Small intestine (tissue), 7 donors: ENCODE data around the gene FOXA3. TPM values are rescaled to one million over a fixed set of nuclear protein-coding genes. Genes with fewer than 3 reads are reported as not detected.
A peak's percentile ranks its signal among the peaks of the same experiment; 100 is the strongest.

Experiments
- DNase-seq, 2 donors: peaks; one replicate each; pipeline versions ENCODE4 v3.0.0 to v3.0.0-alpha.2; 2013
- FAIRE-seq: peaks from 2 replicates; lab custom pipeline; 2012; peaks lifted over from hg19 to GRCh38; lab: Jason Lieb, UNC
- H3K27ac ChIP-seq, 3 donors: one replicate each; pipeline ENCODE4 v1.5.1; 2013; ENCODE audit warnings: low read length in 2 of 3, mild to moderate bottlenecking in 2 of 3, control low read depth in 1 of 3, inconsistent platforms in 1 of 3, low read depth in 1 of 3, moderate library complexity in 1 of 3
- H3K27me3 ChIP-seq, 3 donors: one replicate each; pipeline ENCODE4 v1.6.1; 2013; ENCODE audit warnings: low read length in 3 of 3, inconsistent platforms in 1 of 3; ENCODE audit not compliant: control insufficient read depth in 3 of 3, insufficient read depth in 3 of 3
- H3K36me3 ChIP-seq, 3 donors: one replicate each; pipeline ENCODE4 v1.6.1; 2013; ENCODE audit warnings: low read length in 3 of 3, inconsistent platforms in 1 of 3, low read depth in 1 of 3, mild to moderate bottlenecking in 1 of 3, moderate library complexity in 1 of 3; ENCODE audit not compliant: control insufficient read depth in 3 of 3, insufficient read depth in 2 of 3
- H3K4me1 ChIP-seq, 3 donors: one replicate each; pipeline ENCODE4 v1.6.1; 2013; ENCODE audit warnings: low read length in 2 of 3, inconsistent platforms in 1 of 3, low read depth in 1 of 3, mild to moderate bottlenecking in 1 of 3, moderate library complexity in 1 of 3; ENCODE audit not compliant: control insufficient read depth in 3 of 3, insufficient read depth in 2 of 3
- H3K4me3 ChIP-seq, 3 donors: one replicate each; pipeline ENCODE4 v1.5.1; 2013; ENCODE audit warnings: low read length in 3 of 3, control low read depth in 1 of 3, inconsistent platforms in 1 of 3, low read depth in 1 of 3, mild to moderate bottlenecking in 1 of 3, moderate library complexity in 1 of 3
- H3K9me3 ChIP-seq, 2 donors: one replicate each; pipeline ENCODE4 v1.6.1; 2013; ENCODE audit warnings: low read depth in 1 of 2, low read length in 1 of 2; ENCODE audit not compliant: control insufficient read depth in 2 of 2, insufficient read depth in 1 of 2
- WGBS, 3 donors: extraction: QIAGEN DNeasy Blood & Tissue Kit; methylation state at CpG; one replicate each; pipeline ENCODE4 v1.1.7; 2013; 5-methylcytosine and 5-hydroxymethylcytosine counted together
- polyA plus RNA-seq, 4 donors: library from polyadenylated mRNA; stranded (reverse) in 3 of 4; unstranded in 1 of 4; fragments of 200-250 nt in 3 of 4; fragments of 120-200 nt in 1 of 4; gene quantifications; one replicate each; pipeline versions ENCODE4 v1.2.1 to v1.2.3, GENCODE V29; 2013
- donor health status: healthy with polysubstance abuse.
- donor health status: control.
- donor health status: control.
- donor health status: Bipolar disorder and iron deficiency.
- donor health status: healthy.

The FOXA3 gene
- polyA plus RNA-seq, 4 donors, result 15.7 to 33.6 (median 23.1) TPM

DNA sequence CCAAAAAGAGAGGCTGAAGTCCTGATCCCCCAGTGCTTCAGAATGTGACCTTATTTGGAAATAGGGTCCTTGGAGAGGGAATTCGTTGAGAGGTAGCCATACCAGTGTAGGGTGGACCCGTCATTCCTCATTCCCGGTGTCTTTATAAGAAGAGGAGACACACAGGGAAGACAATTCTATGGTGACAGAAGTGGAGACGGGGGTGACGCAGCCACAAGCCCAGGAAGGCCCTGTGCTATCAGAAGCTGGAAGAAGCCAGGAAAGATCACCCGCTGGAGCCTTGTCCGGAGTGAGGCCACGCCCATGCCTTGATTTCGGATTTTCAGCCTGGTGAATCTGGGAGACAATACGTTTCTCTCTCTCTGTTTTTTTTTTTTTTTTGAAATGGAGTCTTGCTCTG is 40.9 kb downstream of the FOXA3 start:
- 79 to 84% (median 81%) methylated on average over 10 of the region's 10 CpGs for WGBS, 3 donors
- DNase-seq (no peak), FAIRE-seq (no peak)
- H3K4me1 ChIP-seq, result peaks cover 0 to 4% (median 0%) of the 10 kb centered on the region in 3 donors
- H3K27me3 ChIP-seq, result no peaks in the 10 kb centered on the region
- H3K4me3 ChIP-seq, result no peak overlapping the region
- H3K9me3 ChIP-seq, result no peaks in the 10 kb centered on the region
- H3K36me3 ChIP-seq, result peaks cover 0 to 5% (median 0%) of the 10 kb centered on the region in 3 donors
- no peak overlapping the region for H3K27ac ChIP-seq

DNA sequence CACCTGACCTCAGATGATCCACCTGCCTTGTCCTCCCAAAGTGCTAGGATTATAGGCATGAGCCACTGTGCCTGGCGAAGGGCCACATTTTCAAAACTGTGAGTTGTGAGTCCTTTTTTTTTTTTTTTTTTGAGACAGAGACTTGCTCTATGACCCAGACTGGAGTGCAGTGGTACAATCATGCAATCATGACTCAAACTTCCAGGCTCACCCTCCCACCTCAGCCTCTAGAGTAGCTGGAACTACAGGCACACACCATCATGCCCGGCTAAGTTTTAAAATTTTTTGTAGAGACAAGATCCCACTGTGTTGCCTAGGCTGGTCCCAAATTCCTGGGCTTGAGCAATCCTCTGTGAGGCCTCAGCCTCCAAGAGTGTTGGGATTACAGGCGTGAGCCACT is 42.1 kb downstream of the FOXA3 start:
- FAIRE-seq, result no peak

DNA sequence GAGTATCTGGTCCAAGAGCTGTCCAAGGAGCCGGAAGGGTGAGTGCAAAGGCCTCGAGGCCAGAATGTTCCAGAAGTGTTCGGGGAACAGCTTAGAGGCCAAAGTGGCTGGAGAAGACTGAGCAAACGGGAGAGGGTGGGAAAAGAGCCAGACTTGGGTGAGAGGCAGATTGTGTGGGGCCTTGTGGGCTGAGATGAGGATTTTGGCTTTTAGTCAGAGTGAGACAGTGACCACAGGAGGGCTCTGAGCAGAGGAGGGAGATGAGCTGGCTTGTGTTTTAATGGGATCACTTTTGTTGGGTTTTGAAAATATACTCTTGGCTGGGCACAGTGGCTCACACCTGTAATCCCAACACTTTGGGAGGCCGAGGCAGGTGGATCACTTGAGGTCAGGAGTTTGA is 44.8 kb downstream of the FOXA3 start:
- H3K4me1 ChIP-seq, result peaks cover 0 to 8% (median 0%) of the 10 kb centered on the region in 3 donors
- 75 to 77% (median 75%) methylated on average over 5 of the region's 5 CpGs for WGBS, 3 donors
- DNase-seq (no peak), FAIRE-seq (no peak)
- no peaks in the 10 kb centered on the region for H3K36me3 ChIP-seq
- no peaks in the 10 kb centered on the region for H3K9me3 ChIP-seq
- H3K27ac ChIP-seq, result no peak overlapping the region
- H3K27me3 ChIP-seq, result peaks cover 0 to 2% (median 0%) of the 10 kb centered on the region in 3 donors
- H3K4me3 ChIP-seq, result no peak overlapping the region

More for the DNA sequence above, 42.1 kb downstream of the FOXA3 start:
- WGBS, 3 donors, result 80 to 87% (median 85%) methylated on average over 3 of the region's 3 CpGs
- peaks cover 0 to 5% (median 0%) of the 10 kb centered on the region in 3 donors for H3K4me1 ChIP-seq
- DNase-seq, result no peak
- no peak overlapping the region for H3K27ac ChIP-seq
- no peaks in the 10 kb centered on the region for H3K36me3 ChIP-seq
- no peaks in the 10 kb centered on the region for H3K27me3 ChIP-seq
- no peak overlapping the region for H3K4me3 ChIP-seq
- H3K9me3 ChIP-seq, result no peaks in the 10 kb centered on the region

DNA sequence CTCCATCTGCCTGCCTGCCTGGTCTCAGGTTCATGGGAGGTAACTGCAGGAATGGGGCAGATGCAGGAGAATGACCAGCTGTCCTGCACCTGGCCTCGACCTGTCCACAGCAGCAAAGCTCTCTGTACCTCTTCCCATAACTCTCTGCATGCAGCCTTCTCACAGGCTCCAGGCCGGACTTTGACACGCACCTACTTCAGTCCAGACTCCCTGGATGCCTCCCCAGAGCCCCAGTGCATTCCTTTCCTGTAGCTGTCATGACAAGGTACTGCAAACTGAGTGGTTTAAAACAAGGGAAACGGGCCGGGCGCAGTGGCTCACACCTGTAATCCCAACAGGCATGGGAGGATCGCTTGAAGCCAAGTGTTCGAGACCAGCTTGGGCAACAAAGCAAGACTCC is 47.2 kb downstream of the FOXA3 start:
- peaks cover 0 to 6% (median 2%) of the 10 kb centered on the region in 3 donors for H3K27me3 ChIP-seq
- H3K27ac ChIP-seq, result no peak overlapping the region
- H3K4me3 ChIP-seq, result no peak overlapping the region
- H3K9me3 ChIP-seq, result no peaks in the 10 kb centered on the region
- peaks cover 0 to 8% (median 0%) of the 10 kb centered on the region in 3 donors for H3K4me1 ChIP-seq
- DNase-seq, result peak; percentile 31 to 70
- no peaks in the 10 kb centered on the region for H3K36me3 ChIP-seq
- 23 to 58% (median 47%) methylated on average over 8 of the region's 8 CpGs for WGBS, 3 donors
- no peak for FAIRE-seq

DNA sequence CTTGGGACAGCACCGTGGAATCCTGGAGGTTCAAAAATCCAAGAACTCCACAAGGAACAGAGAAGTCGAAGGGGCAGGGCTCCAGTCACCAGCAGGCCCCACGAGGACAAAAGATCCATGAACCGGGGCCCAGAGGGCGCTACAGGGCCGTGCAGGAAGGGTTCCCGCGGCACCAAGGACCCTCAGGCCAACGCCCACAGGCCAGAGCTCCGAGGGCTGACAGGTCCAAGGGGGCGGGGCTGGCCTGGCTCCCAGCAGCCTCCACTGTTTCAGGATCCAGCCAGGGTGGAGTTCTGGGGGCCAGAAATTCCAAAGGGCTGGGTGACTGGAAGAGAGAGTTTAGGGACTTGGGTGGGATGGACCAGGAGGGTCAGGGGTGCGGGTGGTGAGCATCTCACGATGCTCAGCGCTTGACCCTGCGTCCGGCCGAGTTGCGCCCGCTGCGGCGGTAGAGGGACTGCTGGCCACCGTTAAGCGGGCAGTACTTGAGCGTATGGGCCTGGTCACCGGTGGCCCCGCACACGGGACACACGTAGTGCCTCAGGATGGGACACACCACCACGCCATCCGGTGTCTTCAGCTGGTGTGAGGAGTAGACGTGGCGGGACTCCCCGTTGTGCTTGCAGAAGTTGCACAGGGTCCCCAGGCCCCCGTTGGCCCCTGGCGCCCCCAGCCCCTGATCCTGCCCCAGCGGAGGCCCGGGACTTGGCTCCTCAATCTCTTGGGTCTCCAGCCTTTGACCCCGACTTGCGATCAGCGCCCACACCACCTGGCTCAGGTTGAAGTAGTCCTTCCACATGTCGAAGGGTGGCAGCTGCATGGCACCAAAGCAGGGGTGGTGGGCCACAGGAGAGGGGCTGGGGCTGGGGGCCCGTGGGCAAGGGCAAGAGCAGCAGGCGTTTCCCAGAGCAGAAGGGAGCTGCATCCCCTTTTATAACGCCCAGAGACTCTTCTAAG is 50.0 kb downstream of the FOXA3 start, which contains the start of gene NANOS2:
NANOS2 (minus strand) TSS at position 905 of the 957 bp plus-strand sequence; CDS start at position 820, 85 bp downstream.
- FAIRE-seq, result no peak
- WGBS, 3 donors, result 58 to 64% (median 64%) methylated on average over 44 of the region's 44 CpGs

DNA sequence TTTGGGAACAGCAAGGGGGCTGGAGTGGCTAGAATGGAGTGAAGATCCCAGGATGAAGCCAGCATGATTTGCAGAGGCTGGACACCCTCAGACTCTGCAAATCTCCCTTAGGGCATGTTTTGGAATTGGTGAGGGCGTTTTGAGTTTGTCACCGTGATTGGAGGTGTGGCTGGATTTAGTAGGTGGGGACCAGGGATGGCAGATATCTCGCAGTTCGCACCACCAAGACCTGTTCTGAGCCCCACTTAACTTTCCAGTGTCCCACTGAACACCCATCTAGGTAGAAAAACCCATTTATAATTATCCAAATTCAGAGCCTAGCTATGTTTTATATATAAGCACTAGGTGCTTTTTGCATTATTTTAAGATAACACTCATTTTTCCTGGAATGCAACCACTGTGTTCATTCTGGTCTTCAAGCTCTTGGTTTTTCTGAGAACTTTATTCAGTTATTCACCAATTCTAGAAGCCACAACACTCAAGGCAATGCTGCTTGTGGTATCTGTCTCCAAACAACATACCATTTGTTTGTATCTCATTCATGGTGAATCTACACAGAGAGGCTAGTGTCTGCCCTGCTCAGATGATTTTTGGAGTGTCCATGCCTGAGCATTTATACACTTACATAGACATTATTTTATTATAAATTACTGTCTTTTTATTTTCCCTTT is 53.4 kb downstream of the FOXA3 start:
- WGBS, 3 donors, result 42 to 49% (median 42%) methylated on average over 4 of the region's 4 CpGs
- no peak for FAIRE-seq
- Histone ChIP-seq H3K27me3 (peaks cover 0 to 25% (median 8%) of the 10 kb centered on the region in 3 donors), H3K36me3 (no peaks in the 10 kb centered on the region), H3K27ac (no peak overlapping the region), H3K9me3 (no peaks in the 10 kb centered on the region), H3K4me1 (no peaks in the 10 kb centered on the region), H3K4me3 (no peak overlapping the region)
- no peak for DNase-seq

More for the DNA sequence above, 50.0 kb downstream of the FOXA3 start, which contains the start of gene NANOS2:
- no peak within 1 kb of the TSS for H3K4me3 ChIP-seq
- H3K27ac ChIP-seq, result no peak within 1 kb of the TSS
- peaks cover 0 to 8% (median 0%) of the 10 kb centered on the region in 3 donors for H3K4me1 ChIP-seq
- no peak for DNase-seq
- H3K27me3 ChIP-seq, result peaks cover 0 to 6% (median 5%) of the 10 kb centered on the region in 3 donors
- H3K9me3 ChIP-seq, result no peaks in the 10 kb centered on the region
- no peaks in the 10 kb centered on the region for H3K36me3 ChIP-seq

DNA sequence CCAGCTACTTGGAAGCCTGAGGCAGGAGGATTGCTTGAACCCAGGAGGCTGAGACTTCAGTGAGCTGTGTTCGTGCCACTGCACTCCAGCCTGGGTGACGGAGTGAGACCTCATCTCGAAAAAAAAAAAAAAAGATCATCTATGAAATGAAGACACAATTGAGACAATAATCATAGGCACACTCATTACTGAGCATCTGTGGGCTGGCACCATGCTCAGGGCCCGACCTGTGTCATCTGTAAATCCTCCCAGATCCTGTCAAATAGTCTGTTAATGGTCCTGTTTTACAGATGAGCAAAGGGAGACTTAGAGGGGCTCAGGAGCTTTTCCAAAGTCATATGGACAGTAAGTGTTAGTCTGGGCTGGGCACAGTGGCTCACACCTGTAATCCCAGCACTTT is 54.6 kb downstream of the FOXA3 start:
- Histone ChIP-seq H3K27ac (no peak overlapping the region), H3K4me1 (no peaks in the 10 kb centered on the region), H3K9me3 (no peaks in the 10 kb centered on the region), H3K36me3 (no peaks in the 10 kb centered on the region), H3K27me3 (peaks cover 0 to 25% (median 8%) of the 10 kb centered on the region in 3 donors), H3K4me3 (no peak overlapping the region)
- DNase-seq (no peak), FAIRE-seq (no peak)
- WGBS, 3 donors, result 50 to 70% (median 65%) methylated on average over 4 of the region's 4 CpGs

DNA sequence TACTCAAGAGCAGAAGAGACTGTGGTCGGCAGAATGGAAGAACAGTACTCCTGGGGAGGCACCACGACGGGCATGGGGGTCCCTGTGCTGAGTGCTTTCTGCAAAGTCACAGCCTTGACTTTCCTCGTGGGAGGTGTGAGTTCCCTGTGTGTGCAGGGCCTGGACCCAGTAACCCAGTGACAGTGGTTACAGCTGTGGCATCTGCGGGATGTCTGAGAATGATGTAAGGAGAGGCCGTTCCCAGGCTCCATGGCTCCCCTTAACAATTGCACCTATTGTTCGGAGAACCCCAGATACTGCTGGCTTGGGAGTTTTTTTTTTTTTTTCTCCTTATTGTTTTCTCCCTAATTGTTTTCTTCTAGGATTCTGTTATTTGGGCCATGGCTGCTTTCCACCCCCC is 55.6 kb downstream of the FOXA3 start:
- Histone ChIP-seq H3K9me3 (no peaks in the 10 kb centered on the region), H3K4me3 (no peak overlapping the region), H3K27me3 (peaks cover 0 to 19% (median 8%) of the 10 kb centered on the region in 3 donors), H3K27ac (no peak overlapping the region), H3K4me1 (no peaks in the 10 kb centered on the region), H3K36me3 (no peaks in the 10 kb centered on the region)
- WGBS, 3 donors, result 29 to 49% (median 29%) methylated on average over 7 of the region's 7 CpGs
- DNase-seq, result no peak
- FAIRE-seq, result no peak
